ENCODE data around the gene KCNK1. TPM values are rescaled to one million over a fixed set of nuclear protein-coding genes. Genes with fewer than 3 reads are reported as not detected.

The KCNK1 gene
- total RNA-seq, 4 donors from 2014 or later, result 1.2 to 25.7 (median 21.7) TPM

DNA sequence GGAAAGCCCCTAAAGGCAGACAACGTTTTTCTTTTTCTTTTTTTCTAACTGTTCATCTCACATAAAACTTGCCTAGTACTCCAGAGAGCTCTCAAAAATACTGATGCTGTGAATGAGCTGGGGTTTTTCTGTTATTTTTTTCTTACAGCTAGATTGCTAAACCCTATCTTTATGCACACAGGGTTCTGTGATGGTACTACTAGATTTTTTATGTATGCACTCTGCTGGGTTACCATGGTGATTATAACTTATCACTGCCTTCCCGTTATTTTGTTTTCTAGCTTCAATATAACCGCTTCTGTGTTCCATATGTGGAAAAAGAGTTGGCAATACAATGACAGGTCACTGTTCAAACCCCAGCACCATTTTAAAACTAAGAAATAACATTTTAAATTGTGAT lies 43.7 kb upstream of the KCNK1 start:
- Histone ChIP-seq H3K9me3 (peaks cover 0 to 3% of the 10 kb centered on the region in 2 donors), H3K27ac (no peak overlapping the region), H3K4me1 (no peaks in the 10 kb centered on the region), H3K4me3 (no peak overlapping the region), H3K36me3 (no peaks in the 10 kb centered on the region), H3K27me3 (no peaks in the 10 kb centered on the region)
- DNase-seq, result no peak
- WGBS, 2 donors (ENCODE audit: low coverage in 1 of 2), result 37 to 52% methylated on average over 3 of the region's 3 CpGs
- in situ Hi-C loops (cut with MboI; ENCODE audit: low pct_ligation_motif_present in 1 of 4, low pct_unique_long_range_greater_than_20kb in 1 of 4, low sequenced_read_pairs in 3 of 4), result no loop called here
- intact Hi-C loops (cut with DNase I; ENCODE audit: low total_unique reads), result no loop called here
- TF ChIP-seq EP300 (IDR thresholded peaks at IDR 0.05; ENCODE audit: low read depth), result no peak
- no peak for TF ChIP-seq POLR2AphosphoS5 (IDR thresholded peaks at IDR 0.05)
- no peak for TF ChIP-seq POLR2A (IDR thresholded peaks at IDR 0.05)
- TF ChIP-seq, protein P1, sequence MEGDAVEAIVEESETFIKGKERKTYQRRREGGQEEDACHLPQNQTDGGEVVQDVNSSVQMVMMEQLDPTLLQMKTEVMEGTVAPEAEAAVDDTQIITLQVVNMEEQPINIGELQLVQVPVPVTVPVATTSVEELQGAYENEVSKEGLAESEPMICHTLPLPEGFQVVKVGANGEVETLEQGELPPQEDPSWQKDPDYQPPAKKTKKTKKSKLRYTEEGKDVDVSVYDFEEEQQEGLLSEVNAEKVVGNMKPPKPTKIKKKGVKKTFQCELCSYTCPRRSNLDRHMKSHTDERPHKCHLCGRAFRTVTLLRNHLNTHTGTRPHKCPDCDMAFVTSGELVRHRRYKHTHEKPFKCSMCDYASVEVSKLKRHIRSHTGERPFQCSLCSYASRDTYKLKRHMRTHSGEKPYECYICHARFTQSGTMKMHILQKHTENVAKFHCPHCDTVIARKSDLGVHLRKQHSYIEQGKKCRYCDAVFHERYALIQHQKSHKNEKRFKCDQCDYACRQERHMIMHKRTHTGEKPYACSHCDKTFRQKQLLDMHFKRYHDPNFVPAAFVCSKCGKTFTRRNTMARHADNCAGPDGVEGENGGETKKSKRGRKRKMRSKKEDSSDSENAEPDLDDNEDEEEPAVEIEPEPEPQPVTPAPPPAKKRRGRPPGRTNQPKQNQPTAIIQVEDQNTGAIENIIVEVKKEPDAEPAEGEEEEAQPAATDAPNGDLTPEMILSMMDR (IDR thresholded peaks at IDR 0.05), result no peak

DNA sequence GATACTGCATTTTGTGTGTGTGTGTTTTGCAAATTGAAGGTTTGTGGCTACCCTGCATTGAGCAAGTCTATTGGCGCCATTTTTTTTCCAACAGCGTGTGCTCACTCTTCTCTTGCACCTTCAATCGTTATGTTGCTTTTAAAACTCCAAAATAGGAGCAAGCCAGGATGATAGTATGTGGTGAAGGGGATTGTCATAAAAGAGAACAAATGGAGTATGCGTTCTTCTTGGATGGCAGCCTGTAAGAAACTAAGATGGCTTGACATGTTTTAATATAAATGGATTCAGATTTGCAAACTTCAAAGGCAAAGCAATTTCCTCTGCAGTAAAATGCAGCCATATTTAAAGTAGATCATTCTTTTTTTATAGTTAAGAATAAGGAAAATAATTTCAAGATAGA lies 43.2 kb upstream of the KCNK1 start:
- Histone ChIP-seq H3K27me3 (no peaks in the 10 kb centered on the region), H3K27ac (no peak overlapping the region), H3K4me1 (no peaks in the 10 kb centered on the region), H3K36me3 (no peaks in the 10 kb centered on the region), H3K9me3 (peaks cover 0 to 3% of the 10 kb centered on the region in 2 donors), H3K4me3 (no peak overlapping the region)
- 63 to 80% methylated on average over 4 of the region's 4 CpGs for WGBS, 2 donors (ENCODE audit: low coverage in 1 of 2)
- TF ChIP-seq EP300 (IDR thresholded peaks at IDR 0.05; ENCODE audit: low read depth) (no peak), POLR2A (IDR thresholded peaks at IDR 0.05) (no peak)
- no peak for DNase-seq
- in situ Hi-C loops (cut with MboI; ENCODE audit: low pct_ligation_motif_present in 1 of 4, low pct_unique_long_range_greater_than_20kb in 1 of 4, low sequenced_read_pairs in 3 of 4) (no loop called here), intact Hi-C loops (cut with DNase I; ENCODE audit: low total_unique reads) (no loop called here)

DNA sequence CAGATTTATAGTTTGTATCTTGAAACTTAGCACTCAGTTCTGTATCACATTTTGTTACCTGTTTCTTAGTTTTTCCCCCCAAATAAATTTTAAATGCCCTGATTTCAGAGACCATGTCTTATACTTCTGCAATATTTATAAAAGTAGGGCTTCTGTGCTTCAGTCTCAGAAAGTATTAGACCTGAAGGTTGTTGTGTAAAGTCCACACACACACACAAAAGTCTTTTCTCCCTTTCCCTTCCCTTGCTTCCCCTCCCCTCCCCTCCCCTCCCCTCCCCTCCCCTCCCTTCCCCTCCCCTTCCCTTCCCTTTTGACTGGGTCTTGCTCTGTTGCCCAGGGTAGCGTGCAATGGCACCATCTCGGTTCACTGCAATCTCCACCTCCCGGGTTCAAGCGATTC lies 41.0 kb upstream of the KCNK1 start:
- in situ Hi-C loops (cut with MboI; ENCODE audit: low pct_ligation_motif_present in 1 of 4, low pct_unique_long_range_greater_than_20kb in 1 of 4, low sequenced_read_pairs in 3 of 4) (no loop called here), intact Hi-C loops (cut with DNase I; ENCODE audit: low total_unique reads) (no loop called here)
- no peak for DNase-seq
- Histone ChIP-seq H3K27ac (no peak overlapping the region), H3K27me3 (no peaks in the 10 kb centered on the region), H3K36me3 (no peaks in the 10 kb centered on the region), H3K9me3 (no peaks in the 10 kb centered on the region), H3K4me3 (no peak overlapping the region), H3K4me1 (no peaks in the 10 kb centered on the region)
- TF ChIP-seq, protein P1 (IDR thresholded peaks at IDR 0.05), result no peak
- no peak for TF ChIP-seq EP300 (IDR thresholded peaks at IDR 0.05; ENCODE audit: low read depth)
- no peak for TF ChIP-seq POLR2AphosphoS5 (IDR thresholded peaks at IDR 0.05)
- no peak for TF ChIP-seq POLR2A (IDR thresholded peaks at IDR 0.05)
- WGBS, 2 donors (ENCODE audit: low coverage in 1 of 2), result 88% methylated on average over 4 of the region's 4 CpGs; no CpG with 5 or more reads in 1 of the 2 donors

DNA sequence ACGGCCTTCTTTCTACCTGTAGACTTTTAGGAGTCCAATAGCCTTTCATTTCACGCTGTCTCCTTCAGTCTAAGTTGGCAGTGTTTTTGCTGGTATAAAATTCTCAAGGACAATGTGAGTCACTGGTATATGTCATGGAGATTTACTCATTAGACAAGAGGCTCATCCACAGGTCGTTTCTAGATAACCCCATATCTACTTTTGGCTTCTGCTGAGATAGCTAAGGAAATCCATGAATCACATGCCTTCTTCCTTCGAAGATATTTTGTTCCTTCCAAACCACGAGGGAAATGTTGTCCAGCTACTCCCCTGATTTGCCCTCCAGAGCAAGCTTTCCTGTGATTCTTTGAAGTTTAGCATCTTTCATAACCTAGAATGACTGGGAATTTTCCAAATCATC lies 38.5 kb upstream of the KCNK1 start:
- Histone ChIP-seq H3K4me3 (no peak overlapping the region), H3K27me3 (no peaks in the 10 kb centered on the region), H3K27ac (no peak overlapping the region), H3K9me3 (no peaks in the 10 kb centered on the region), H3K4me1 (no peaks in the 10 kb centered on the region), H3K36me3 (no peaks in the 10 kb centered on the region)
- WGBS, 2 donors (ENCODE audit: low coverage in 1 of 2), result 59 to 73% methylated on average over 3 to 5 of the region's 5 CpGs
- no peak for TF ChIP-seq POLR2A (IDR thresholded peaks at IDR 0.05)
- TF ChIP-seq POLR2AphosphoS5 (IDR thresholded peaks at IDR 0.05), result no peak
- TF ChIP-seq EP300 (IDR thresholded peaks at IDR 0.05; ENCODE audit: low read depth), result no peak
- TF ChIP-seq, protein P1 (IDR thresholded peaks at IDR 0.05), result no peak
- DNase-seq, result no peak
- intact Hi-C loops (cut with DNase I; ENCODE audit: low total_unique reads), result no loop called here
- in situ Hi-C loops (cut with MboI; ENCODE audit: low pct_ligation_motif_present in 1 of 4, low pct_unique_long_range_greater_than_20kb in 1 of 4, low sequenced_read_pairs in 3 of 4), result no loop called here

DNA sequence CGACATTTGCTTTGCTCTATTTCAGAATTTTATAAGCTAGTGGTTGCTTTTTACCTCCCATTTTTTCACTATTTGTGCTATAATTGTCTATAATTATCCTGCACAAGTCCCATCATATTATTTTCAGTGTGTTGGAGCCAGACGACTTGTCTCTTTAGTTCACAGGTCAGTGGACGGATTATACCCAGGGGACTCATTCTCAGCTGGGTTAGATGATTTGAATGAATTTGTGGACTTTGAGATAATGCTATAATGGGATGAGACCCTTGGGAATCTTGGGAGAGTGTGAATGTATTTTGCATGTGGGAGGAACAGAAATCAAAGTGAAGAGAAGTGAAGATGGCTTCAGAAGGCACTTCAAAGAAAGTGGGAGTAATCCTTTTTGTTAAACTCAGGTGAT lies 31.5 kb upstream of the KCNK1 start:
- intact Hi-C loops (cut with DNase I; ENCODE audit: low total_unique reads) (no loop called here), in situ Hi-C loops (cut with MboI; ENCODE audit: low pct_ligation_motif_present in 1 of 4, low pct_unique_long_range_greater_than_20kb in 1 of 4, low sequenced_read_pairs in 3 of 4) (no loop called here)
- no peak overlapping the region for H3K4me3 ChIP-seq
- H3K36me3 ChIP-seq, result no peaks in the 10 kb centered on the region
- DNase-seq, result no peak
- H3K27me3 ChIP-seq, result no peaks in the 10 kb centered on the region
- 82 to 83% methylated on average over 3 of the region's 3 CpGs for WGBS, 2 donors (ENCODE audit: low coverage in 1 of 2)
- no peaks in the 10 kb centered on the region for H3K9me3 ChIP-seq
- no peak for TF ChIP-seq POLR2A (IDR thresholded peaks at IDR 0.05)
- no peak for TF ChIP-seq POLR2AphosphoS5 (IDR thresholded peaks at IDR 0.05)
- no peak for TF ChIP-seq EP300 (IDR thresholded peaks at IDR 0.05; ENCODE audit: low read depth)
- TF ChIP-seq, protein P1 (IDR thresholded peaks at IDR 0.05), result no peak
- no peaks in the 10 kb centered on the region for H3K4me1 ChIP-seq
- no peak overlapping the region for H3K27ac ChIP-seq
